HG03139 (cell line): ENCODE data around the gene SPG7.

Source experiments
- ATAC-seq: cut with Tn5 transposase; IDR thresholded peaks from one replicate; pipeline ENCODE4 v1.9.1; 2021; ENCODE audit not compliant: unreplicated experiment

SPG7 gene

DNA sequence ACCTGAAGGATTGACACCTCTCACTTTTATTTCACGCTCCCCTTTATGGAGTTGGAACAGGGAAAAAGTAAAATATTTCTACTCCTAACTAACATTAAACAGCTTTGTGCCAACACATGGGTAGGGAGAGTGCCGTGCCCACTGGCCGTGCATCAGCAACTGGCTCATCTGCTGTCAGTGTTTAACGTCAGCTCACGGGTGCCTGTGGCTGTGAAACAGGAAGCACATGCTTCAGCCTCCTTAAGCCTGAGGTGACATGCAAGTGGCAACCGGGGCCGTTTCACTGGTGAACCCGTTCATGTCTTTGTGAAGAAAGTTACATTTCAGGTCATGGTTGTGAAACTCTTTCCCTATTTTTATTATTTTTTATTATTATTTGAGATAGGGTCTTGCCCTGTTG, 3.2 kb downstream of the SPG7 start:
- ATAC-seq, result no peak

- ATAC-seq, result no peak
Observed at GRCh38 chr16:89512453-89512852, 4.2 kb downstream of the SPG7 start.

DNA sequence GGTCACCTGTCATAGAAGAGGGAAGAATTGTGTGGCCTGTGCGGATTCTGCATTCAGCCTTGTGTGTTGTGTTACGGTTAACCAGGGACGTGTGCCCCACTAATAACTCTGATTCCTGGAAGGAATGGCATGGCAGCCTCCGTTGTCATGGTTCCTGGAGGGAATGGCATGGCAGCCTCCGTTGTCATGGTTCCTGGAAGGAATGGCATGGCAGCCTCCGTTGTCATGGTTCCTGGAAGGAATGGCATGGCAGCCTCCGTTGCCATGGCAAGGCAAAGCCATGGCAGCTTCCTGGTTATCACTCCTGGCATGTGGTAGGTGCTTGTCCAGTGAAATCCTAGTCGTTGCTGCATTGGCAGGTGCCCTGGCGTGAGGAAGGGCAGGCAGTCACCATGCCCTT, 8.9 kb downstream of the SPG7 start:
- ATAC-seq, result no peak

- no peak for ATAC-seq
Observed at GRCh38 chr16:89519881-89520280, 11.7 kb downstream of the SPG7 start.

DNA sequence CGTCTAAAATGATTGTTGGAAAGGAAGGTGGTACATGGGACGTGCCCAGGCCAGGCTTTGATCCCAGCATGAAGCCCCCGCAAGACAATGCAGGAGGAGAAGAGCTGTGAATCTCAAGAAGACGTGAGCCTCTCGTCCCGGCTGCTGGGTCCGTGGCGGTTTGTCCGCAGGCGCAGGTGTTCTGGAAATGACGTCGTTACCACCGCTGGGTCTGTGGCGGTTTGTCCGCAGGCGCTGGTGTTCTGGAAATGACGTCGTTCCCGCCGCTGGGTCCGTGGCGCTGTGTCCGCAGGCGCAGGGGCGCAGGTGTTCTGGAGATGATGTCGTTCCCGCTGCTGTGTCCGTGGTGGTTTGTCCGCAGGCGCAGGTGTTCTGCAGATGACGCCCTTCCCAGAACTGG, 14.1 kb downstream of the SPG7 start:
- ATAC-seq, result no peak

GRCh38 chr16:89523680-89524344, 15.6 kb downstream of the SPG7 start:
- ATAC-seq, result no peak

GRCh38 chr16:89525146-89525913, 17.1 kb downstream of the SPG7 start:
- ATAC-seq, result no peak

GRCh38 chr16:89529097-89529496, 20.9 kb downstream of the SPG7 start:
- no peak for ATAC-seq

GRCh38 chr16:89530401-89531381, 22.5 kb downstream of the SPG7 start:
- no peak for ATAC-seq

GRCh38 chr16:89531821-89532526, 23.8 kb downstream of the SPG7 start:
- no peak for ATAC-seq

GRCh38 chr16:89534252-89534756, 26.1 kb downstream of the SPG7 start:
- no peak for ATAC-seq

DNA sequence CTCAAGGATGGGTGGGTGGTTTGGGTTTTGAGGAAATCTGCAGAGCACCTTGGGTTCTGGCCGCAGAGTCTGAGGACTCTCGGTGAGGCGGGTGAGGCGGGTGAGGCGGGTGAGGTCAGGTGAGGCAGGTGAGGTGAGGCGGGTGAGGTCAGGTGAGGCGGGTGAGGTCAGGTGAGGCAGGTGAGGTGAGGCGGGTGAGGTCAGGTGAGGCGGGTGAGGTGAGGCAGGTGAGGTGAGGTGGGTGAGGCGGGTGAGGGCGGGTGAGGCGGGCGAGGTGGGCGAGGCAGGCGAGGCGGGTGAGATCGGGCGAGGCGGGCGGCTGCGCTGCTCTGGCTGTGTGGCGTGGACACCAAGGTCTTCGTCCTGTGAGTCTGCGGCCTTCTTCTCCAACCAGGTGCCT, 28.2 kb downstream of the SPG7 start:
- ATAC-seq, result no peak

DNA sequence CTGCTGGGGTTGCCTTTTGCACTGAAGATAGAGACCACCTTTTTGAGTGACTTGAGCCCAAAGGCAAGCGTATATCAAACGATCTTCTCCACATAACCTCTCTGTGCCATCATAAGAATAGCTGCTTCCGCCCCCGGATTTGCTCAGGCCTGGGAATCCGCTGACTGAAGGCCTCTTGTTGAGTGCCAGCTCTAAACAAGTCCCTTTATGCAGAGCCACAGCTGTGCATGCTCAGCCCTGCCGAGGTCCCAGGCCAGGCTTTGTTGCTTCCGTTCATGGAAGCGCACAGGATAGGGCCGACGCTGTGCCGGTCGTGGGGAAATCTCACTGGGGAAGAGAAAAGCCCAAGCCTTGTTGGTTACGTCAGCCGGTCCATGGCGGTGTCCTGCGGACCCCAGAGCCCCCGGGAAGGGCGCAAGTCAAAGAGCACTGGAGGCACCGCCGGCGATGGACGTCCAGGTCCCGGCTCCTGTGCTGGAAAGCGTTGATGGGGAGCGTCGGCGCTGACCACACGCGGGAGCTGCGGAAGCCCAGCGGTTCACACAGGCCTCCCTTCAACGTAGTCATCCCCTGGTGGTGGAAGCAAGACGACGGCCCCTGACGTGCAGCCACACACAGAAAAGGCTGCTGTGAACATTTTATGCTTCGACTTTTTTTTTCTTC, 28.8 kb downstream of the SPG7 start:
- ATAC-seq, result no peak

DNA sequence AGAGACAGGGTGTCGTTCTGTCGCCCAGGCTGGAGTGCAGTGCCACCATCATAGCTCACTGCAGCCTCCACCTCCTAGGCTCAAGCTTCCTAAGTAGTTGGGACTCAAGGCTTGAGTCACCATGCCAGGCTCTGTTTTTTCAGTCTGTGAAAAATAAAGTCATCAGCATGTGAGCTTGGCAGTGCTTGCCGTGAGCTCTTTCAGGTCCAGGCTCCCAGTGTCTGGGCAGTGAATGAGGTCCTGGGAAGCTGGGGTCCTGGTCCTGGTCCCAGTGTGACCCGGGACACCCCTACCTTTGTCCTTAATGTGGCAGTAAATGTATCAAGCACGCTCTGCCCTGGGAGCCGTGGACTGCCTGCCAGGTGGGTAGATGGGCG, 29.3 kb downstream of the SPG7 start:
- ATAC-seq, result no peak

GRCh38 chr16:89538286-89538685, 30.1 kb downstream of the SPG7 start:
- no peak for ATAC-seq

DNA sequence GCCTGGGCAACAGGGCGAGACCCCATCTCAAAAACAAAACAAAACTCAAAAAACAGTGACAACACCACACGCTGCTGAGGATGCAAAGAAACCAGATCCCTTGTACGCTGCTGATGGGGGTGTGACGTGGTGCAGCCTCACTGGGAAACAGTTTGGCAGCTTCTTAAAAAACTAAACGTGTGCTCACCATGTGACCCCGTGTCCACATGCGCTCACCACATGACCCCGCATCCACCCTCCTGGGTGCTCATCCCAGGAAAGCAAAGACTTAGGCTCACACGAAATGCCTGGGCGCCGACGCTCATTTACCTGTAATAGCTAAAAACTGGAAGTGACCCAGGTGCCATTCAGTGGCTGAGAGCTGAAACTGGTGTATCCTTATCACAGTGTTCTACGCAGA, 32.4 kb downstream of the SPG7 start:
- ATAC-seq, result no peak

DNA sequence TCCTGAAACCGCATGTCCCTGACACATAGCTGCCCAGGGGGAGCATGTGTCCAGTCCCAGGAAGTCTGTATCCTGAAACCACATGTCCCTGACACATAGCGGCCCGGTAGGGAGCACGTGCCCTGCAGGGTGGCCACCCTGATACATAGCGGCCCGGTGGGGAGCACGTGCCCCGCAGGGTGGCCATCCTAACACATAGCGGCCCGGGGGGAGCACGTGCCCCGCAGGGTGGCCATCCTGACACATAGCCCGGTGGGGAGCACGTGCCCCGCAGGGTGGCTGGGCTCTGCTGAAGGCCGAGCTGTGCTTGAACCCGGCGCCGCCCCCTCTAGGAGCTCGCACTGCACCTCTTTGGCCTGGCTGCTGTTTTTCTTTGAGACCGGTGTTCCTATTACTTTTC, 33.6 kb downstream of the SPG7 start:
- ATAC-seq, result no peak

DNA sequence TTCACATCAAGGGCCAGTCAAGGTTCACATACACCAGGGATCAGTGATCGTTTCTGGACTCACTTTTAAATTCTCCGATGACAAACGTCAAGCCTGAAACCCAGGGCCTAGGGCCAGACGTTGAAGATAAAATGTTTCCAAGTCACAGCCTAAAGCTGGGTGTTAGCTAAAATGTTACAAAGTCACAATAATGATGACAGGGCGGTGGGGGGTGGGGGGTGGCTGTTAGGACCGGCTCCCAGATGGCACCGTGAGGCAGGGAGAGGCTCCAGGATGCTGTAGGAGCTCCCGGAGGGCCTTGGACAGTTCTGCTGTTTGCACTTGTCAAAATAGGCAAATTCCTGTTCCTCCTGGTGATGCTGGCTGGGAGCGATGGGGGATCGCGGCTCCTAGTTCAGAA, 35.9 kb downstream of the SPG7 start:
- ATAC-seq, result no peak

DNA sequence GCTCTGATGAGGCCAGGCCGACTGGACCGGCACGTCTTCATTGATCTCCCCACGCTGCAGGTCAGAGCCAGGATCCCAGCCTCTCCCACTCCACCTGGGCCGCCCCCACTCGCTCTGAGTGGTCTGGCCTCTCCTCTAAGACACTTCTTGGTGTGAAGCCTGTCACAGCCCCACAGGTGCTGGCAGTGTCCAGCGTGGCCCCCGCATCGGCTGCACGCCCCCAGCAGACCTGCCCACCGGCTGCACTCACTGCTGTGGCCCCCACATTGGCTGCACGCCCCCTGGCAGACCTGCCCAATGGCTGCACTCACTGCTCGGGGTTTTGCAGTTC, 36.5 kb downstream of the SPG7 start:
- no peak for ATAC-seq

DNA sequence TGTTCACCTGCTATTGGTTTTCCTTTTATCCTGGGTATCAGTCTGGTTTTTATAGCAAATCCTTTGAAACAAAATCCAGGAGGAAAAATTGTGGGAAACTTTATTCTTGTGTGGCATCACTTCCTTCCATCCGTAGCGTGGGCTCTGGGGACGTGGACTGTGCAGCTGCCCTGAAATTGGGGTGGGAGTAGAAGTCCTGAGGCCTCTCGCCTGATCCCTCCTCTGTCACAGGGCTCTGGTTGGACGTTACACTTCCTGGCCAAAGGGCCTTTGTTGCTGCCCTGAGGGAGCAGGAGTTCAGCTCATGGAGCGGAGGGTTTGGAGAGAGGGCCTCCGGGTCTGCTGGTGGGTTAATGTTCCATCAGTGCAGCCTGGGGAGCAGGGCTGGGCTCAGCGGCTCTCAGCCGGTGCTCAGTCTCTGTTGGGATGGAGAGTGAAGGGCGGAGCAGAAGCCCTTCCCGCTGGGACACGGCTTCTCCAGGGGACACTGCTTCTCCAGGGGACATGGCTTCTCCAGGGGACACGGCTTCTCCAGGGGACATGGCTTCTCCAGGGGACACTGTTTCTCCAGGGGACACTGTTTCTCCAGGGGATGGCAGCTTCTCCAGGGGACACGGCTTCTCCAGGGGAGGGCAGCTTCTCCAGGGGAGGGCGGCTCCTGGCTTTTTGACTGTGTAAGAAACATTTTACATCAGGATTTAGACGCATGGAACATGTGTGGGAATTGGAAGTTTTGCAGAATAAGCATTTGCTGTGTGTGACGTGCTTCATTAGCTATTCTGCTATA, 37.0 kb downstream of the SPG7 start:
- no peak for ATAC-seq
